OCI-M2 (cell line): ENCODE data around the gene PRADC1.
A peak's percentile ranks its signal among the peaks of the same experiment; 100 is the strongest.

Experiments
- DNase-seq: peaks from one replicate; lab custom pipeline; 2025; ENCODE audit not compliant: unreplicated experiment; lab: John Stamatoyannopoulos, UW

Gene PRADC1

DNA sequence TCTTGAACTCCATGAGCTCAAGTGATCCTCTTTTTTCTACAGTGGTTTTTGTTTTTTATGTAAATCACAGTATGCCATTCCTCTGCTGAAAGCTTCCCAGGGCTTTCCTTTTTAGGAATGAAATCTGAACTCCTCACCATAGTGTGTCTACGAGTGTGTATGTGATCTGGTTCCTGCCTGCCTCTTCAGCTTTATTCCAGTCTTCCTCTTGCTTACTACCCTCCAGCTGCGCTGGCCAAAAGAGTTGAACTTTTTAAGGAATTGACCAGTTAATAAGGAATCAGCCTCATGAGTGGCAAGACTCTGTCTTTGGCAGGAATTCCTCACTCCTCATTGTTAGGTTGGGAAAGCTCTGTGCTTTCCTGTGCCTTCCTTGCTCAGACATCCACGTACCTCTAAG lies 5.1 kb upstream of the PRADC1 start:
- no peak for DNase-seq

DNA sequence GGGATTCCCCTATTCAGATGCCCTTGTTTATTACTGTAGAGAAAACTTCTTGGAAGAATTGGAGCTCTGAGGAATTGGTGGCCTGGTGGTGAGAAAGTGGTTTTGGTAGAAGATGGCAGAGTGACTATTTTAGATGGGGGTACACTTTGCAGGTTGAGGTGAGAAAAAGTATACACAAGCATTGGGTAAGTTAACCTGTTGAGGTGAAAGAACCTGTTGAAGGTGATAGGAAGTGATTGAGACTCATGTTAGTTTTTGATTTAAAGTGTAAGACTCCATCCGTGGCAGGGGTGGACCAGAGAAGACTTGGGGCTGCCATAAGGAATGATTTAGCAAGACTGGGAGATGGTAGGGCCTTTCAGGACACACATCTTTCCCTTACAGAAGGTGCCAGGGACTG lies 4.1 kb upstream of the PRADC1 start:
- DNase-seq: no peak

DNA sequence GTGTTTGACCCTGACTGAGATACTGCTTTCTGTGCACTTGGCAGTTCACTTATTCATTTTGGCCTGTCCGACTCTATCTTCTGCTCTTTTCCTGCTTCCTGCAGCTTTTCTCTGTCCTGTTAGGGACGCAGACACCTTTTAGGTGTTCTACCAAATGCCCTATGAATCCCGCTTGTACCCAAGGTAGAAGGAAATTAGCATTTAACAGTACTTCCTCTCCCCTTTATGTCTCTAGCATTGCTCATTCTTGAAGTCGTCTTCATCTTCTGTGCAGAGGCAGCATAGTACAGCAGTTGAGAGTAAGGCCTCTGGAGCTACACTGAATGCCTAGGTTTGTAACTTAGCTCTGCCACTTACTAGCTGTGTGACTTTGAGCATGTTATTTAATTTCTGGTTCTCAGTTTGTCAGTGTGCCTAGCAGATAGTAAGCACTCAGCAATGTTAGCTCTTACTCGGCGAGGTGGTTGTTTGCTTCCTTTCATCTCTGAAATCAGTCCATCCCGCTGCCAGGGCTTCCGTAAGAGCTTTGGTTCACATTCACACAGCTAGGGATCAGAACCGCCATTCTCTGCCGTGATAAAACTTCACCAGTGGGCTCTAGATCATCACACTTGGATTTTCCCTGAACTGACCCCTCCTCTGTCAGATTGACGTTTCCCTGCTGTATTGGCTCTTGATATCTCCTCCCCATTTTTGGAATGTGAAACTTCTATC lies 2.4 kb upstream of the PRADC1 start:
- DNase-seq: no peak

DNA sequence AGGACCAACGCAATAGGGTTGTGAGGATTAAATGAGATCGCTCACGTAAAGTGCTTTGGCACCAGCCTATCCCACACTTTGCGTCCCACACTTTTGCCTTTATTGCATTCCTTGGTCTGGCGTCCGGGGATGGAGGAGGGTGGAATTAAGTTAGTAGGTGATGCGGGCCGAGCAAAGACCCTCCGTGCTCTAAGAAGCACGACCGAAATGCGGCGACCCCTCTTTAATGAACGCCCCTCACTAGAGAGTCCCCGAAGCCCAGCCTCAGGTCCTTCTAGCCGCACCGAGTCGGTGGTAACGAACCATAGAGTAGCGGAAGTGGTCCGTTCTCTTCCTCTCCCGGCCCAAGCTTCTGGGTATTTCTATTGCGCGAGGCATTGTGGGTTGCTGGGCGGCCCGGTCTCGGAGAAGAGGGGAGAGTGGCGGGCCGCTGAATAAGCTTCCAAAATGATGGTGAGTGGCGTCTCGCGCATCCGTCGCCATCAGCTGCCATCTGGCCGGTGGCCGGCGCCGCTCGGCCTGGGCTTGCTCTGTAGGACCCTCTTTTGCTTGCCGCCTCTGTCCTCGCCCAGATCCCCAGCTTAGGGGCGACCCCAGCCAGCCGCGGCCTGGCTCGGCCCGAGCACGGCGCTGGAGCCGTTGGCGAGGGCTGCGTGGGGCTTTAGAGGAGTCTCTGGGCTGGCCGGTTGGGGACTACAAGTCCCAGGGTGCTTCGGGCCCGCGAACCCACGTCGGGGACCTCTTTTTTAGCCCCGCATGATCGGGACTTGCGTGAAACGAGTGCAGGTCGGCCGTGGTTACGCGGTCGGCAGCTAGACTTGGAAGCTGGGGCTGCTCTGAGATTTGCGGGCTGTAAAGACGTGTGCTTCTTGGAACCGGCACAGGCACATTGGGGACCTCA lies 1.1 kb upstream of the PRADC1 start, which contains the start of gene CCT7:
Gene CCT7 (plus strand): TSS at position 377 of the 901 bp plus-strand sequence. CDS start 71 bp downstream, at position 448.
- peak; percentile 21 for DNase-seq

DNA sequence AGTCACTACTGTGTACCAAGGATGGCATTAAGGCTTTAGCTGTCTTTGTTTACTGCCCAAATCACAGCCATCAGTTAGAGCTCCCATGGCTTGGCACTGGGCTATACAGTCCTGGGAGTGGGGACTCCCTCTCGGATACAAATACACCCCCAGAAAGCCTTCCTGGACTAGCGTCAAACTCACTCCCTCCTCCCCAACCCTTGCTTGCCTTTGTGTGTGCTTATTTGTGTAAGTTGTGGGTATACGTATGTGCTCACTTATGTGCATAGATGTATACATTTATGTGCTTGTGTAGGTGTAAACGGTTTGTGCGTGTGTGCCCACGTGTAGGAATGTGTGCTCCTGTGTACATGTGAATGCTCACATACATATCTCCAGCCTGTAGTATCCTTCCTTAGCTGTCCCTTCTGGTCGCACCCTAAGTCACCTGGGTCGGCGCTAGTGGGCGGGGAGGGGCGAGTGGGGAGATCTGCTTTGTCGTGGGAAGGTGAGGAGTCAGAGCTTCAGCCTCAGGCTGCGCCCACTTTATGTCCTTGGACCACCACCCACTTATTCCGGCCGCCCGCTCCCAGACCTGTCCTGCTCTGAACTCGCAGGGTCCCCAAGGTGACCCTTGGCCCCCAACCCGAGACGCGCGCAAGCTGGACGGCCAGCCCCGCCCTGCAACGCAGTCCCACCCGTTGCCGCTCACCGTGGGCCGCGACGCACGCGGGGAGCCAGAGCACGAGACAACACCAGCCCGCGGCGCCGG lies 461 bp downstream of the PRADC1 start:
- DNase-seq: no peak

DNA sequence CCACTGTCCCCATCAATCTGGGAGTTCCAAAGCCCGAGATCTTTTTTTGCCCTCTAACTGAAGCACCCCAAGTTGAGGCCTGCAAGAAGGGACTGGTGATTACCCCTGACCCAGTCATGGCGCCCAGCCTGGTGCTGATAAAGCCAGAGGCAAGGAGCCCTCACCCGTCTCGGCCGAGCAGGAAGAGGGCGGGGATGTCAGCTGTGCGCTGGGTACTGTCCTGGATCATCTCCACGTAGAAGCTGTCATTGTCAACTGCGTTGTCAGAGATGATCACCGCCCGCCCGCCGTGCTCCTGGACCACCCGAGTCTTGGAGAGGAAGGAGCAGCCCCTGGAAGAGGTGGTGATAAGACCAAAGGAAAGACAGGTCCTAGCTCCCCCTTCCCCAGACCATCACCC lies 4.4 kb downstream of the PRADC1 start:
- no peak for DNase-seq

DNA sequence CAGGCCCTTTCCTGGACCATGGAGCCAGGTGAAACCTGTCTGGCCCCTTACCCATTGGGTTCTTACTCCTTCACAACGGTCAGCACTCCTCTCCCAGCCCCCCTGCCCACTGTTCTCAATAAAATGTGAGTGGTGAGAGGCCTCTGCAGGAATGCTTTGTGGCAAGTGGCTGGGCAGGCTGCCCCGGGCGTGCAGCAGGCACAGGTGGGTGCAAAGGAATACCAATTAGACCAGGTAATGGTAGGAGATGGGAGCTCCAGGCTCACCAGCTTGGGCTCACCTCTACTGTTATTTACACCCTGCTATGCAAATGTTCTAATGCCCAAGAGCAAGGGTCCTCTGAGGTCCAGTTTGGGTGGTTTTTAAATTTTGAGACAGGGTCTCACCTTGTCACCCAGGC lies 6.0 kb downstream of the PRADC1 start:
- no peak for DNase-seq

DNA sequence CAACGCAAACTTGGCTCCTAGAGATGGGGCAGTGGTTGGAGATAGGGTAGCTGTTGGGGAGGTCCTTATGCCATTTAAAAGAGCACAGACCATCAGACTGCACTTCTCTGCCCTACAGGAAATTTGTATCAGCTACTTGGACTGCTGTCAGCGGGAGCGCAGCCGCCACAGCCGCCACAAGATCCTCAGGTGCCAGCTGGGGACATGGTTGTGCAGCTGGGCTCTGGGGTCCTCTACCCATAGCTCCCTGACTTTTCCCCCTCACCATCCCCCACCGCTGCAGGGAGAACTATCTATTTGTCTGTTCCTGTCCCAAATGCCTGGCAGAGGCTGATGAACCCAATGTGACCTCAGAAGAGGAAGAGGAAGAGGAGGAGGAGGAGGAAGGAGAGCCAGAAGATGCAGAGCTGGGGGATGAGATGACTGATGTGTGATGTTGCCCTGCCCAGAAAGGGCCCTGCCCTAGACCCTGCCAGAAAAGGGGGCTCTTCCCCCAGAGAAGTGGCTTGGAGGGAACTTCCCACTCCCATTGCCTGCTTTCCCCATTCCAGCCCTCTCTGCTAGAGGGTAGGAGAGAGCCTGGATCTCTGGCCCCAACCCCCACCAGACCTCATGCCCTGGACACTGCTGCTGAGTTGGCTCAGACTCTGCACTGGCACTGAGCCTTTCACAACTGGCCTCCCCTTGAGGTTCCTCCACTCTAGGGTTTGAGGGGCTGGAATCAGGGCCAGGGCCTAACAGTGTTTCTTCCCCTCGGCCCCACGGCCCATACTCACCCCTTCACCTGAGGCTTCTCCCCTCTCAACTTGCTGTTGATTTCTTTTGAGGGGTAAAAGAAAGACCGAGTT lies 7.3 kb downstream of the PRADC1 start:
- DNase-seq: no peak

DNA sequence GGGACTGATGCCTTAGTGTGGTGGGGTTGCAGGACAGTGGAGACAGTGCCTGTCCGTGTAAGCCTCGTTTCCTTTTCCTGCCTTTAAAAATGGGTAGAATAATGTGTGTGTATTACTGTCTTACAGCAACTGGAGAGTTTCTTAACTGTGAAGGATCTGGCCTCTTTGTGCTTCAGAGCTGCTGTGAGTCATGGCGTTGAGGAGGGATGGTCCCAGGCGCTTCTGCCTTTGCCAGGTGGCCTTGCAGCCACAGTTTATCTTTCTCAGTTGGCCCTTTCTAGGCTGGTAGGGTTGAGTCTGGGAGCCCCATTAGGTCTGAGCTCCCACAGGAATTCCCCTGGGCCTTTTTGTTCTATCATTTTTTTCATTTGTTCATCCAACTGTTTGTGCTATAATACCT lies 9.2 kb downstream of the PRADC1 start:
- no peak for DNase-seq

DNA sequence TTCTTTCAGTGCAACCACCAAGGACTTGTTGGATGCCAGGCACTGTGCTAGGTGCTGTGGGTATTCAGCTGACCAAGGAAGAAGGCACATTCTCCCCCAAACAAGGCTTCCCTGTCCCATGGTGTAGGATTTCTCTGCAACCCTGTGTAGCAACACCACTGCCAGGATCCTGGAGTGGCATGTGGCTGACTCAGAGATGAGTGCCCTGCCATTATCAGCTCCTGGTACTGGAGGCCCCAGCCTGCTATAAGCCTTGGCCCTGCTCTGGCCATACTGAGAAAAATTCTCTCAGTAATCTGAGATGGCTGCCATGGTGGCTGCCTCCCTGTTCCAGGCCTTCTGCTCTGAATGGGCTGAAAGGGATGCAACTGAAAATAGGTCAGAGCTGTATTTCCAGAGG lies 14.7 kb downstream of the PRADC1 start:
- DNase-seq: no peak

DNA sequence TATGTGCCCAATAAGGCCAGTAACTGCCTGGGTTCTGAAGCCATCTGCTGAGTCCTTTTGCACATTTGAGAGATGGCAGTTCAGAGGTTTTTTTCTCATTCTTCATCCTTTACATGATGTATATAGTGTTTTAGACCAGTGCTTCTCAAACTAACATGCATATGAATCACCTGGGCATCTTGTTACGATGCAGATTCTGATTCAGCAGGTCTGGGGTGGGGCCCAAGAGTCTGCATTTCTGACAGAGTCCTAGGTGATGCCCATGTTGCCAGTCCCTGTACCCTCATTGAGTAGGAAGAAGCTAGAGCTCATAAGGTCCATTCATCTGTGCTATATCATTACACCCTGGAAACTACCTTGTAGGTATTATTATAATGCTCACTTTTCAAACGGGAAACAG lies 15.2 kb downstream of the PRADC1 start:
- DNase-seq: no peak

DNA sequence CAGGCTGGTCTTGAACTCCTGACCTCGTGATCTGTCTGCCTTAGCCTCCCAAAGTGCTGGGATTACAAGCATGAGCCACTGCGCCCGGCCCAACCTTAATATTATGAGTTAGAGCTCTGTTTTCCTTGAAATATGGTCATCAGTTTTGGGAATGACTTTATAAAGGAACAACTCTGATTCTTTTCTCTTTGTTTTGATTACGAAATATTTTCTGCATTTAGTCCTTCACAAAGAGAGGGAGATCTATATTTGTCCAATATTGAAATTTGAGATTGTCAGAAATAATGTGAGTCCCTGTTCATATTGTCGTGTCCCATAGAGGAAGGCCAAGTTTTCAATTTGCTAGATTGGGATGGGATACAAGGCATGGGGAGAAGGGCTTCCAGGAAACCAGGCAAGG lies 15.9 kb downstream of the PRADC1 start:
- no peak for DNase-seq

DNA sequence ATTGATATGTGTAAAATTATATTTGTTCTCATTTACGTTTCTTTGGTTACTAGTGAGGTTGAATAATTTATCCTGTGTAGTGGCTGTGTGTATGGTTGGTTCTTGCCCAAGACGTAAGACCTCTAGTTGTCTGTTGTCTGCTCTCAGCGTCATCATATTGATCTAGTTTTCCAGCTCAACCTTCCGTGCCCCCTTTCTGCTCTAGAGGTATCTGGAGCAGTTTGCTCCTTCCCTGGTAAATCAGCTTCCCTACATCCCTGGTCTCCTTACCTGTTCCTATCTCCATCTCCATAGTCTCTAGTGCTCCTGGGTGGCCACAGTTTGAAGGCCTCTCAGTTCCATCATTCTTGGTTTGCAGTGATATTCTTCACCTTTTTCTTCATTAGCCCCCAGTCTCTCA lies 17.8 kb downstream of the PRADC1 start:
- no peak for DNase-seq

DNA sequence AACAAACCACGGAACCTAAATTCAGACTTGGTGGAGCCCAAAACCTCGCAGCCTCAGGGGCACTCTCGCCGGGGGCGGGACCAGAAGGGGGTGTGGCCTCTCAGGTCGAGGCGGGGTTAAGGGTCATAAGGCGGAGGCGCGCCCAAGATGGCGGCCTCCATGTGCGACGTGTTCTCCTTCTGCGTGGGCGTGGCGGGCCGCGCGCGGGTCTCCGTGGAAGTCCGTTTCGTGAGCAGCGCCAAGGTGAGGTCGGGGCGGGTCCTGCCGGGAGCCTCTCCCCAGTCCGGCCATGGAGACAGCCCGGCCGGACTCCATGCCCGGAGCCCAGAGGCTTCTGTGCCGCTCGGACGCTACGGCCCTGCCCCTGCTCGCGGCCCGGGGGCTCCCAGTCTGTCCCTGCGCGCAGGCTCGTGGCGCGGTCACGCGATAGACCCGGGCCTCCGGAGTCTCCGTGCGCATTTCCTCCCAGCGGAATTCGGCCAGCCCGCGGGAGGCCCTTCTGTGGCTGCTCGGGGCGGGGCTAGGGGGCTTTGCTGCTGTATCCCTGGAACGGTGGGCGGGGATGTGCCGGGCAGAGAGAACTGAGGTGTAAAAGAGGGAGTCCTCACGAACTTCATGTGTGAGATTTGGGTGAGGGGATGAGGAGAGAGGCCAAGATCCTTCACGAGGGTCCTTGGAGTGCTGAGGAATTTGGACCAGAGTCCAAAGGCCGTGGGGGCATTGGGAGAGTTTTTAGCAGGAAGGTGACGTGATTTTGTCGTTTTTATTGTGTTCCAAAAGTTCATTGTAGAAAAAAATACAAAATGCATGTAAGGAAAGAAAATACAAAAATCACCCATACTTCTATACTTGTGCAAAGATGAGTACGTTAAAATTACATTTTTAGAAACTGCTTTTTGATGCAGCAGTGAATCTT lies 18.7 kb downstream of the PRADC1 start, which contains the start of gene SMYD5:
Gene SMYD5 (plus strand): TSS at position 126 of the 916 bp plus-strand sequence. CDS start 22 bp downstream, at position 148.
- peak; percentile 25 for DNase-seq

DNA sequence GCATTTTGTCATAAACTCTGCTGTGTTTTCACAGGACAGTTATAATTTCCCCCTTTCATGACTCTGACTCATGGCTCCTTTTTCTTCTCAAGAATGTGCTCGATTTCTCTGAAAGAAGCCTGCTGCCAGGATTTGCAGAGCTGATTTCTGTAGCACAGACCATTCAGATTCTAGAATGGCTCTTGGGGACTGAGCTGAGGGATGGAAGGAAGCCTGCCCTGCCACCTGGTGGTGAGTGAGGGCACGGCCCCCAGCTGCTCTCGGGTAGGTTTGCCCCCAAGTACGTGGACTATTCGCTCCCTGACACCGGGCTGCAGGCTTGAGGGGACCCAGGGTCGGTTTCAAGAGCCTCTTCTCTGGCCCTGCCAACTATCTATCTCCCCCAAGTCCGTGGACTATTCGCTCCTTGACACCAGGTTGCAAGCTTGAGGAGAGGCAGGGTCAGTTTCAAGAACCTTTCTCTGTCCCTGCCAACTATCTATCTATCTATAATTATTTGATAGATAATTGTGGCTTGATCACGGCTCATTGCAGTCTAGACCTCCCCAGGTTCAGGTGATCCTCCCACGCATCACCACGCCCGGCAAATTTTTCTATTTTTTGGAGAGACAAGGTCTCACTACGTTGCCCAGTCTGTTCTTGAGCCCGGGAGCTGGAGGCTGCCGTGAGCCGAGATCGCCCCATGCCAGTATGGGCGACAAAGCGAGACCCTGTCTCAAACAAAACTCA lies 20.4 kb downstream of the PRADC1 start:
- DNase-seq: peak; percentile 18

DNA sequence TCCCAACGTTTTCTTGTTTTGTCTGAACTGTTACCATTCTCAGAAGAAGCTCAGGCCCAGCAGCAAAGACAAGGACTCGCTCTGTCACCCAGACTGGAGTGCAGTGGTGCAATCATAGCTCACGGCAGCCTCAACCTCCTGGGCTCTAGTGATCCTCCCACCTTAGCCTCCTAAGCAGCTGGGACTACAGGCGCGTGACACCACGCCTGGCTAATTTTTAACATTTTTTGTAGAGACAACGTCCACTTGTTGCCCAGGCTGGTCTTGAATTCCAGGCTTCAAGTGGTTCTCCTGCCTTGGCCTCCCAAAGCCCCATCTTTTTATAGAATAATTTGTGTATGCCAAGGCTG lies 21.0 kb downstream of the PRADC1 start:
- DNase-seq: no peak

DNA sequence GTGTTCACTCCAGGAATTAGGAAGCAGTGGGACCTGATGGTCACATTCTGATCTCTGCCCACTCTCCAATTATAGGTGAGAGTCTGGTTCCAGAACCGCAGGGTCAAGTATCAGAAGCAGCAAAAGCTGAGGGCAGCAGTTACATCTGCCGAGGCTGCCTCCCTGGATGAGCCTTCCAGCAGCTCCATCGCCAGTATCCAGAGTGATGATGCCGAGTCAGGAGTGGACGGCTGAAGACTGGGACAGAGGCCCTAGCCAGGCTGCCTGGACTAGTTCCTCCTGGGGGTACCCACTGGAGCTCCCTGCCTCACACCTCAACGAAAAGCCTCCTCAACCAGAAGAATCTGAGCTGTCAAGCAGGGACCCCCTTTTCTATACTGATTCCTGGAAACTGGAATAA lies 22.3 kb downstream of the PRADC1 start:
- DNase-seq: no peak

DNA sequence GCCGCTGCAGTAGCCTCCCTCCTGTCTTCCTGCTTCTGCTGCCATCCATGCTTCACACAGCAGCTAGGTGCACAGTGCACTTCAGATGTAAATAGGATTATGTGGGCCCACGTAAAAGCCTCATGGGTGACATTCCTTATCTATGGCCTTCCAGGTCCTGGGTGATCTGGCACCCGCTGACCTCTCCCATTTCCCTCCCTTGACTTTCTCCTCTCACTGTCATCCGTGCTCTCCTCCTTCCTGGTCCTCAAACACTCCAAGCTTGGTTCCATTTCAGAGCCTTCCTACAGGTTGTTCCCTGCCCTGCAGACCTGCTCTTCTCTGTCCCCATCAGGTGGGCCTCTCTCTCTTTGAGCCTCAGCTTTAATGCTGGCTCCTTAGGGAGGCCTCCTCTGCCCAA lies 23.0 kb downstream of the PRADC1 start:
- DNase-seq: no peak

DNA sequence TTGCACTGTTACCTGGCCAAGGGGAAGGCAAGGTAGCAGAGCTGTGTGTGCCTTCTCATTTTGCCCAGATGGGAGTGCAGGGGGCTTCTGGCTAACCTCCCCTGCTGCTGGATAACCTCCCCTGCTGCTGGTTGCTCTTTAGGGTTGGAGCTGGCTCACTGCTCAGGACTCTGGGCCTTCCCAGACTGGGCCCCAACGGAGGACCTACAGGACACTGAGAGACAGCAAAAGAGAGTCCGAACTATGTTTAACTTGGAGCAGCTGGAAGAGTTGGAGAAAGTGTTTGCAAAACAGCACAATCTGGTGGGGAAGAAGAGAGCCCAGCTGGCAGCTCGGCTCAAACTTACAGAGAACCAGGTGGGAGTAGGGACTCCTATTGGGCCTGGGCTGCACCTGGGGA lies 24.8 kb downstream of the PRADC1 start:
- DNase-seq: no peak
